B cell (primary cell): Measurements from ENCODE around the gene CUTA.

Source experiments
- EZH2 ChIP-seq: IDR thresholded peaks from 2 replicates; pipeline ENCODE4 v1.6.1; 2012; ENCODE audit warnings: borderline replicate concordance, low read depth, mild to moderate bottlenecking, moderate library complexity, low read length; ENCODE audit not compliant: insufficient read depth, poor library complexity, severe bottlenecking
- TF ChIP-seq, protein P1 (sequence below): fragments of 200-600 bp; IDR thresholded peaks from one replicate; pipeline ENCODE4 v1.8.0; 2022; ENCODE audit warnings: antibody characterized with exemption, mild to moderate bottlenecking

DNA sequence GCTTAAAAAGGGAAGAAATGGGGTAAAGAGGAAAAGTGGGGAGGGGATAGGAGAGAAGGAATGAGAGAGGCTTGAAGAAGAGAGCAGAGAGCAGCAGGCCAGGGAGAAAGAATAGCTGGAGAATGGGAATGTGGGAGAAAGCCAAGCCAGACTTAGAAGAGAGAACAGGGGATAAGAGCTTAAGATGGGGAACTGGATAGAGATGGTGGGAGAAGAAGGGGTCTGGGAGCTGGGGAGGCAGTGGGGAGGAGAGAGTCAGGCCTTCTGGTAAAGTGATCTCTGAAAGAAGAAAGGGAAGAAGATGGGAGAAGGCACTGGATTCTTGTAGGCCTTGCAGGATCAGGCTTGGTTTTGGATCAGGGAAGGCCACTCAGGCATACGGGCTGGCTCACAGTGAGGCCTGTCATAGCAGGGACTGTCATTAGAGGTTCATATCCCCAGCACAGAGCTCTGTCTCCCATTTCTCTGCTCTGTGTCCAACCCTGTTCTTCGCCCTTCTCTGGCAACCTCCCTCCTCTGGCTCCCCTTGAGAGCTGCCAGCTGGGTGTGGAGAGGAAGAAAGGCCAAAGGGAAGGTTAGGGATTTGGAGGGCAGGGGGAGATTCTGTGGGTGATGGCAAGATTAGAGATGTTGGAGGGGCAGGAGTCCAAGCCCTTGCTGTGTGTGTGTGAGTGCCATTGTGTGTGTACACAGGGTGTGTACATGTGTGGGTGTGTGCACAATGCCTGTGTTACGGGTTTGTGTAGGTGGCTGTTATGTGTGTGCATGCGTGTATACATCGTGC, 11.3 kb upstream of the CUTA start:
- TF ChIP-seq, protein P1, sequence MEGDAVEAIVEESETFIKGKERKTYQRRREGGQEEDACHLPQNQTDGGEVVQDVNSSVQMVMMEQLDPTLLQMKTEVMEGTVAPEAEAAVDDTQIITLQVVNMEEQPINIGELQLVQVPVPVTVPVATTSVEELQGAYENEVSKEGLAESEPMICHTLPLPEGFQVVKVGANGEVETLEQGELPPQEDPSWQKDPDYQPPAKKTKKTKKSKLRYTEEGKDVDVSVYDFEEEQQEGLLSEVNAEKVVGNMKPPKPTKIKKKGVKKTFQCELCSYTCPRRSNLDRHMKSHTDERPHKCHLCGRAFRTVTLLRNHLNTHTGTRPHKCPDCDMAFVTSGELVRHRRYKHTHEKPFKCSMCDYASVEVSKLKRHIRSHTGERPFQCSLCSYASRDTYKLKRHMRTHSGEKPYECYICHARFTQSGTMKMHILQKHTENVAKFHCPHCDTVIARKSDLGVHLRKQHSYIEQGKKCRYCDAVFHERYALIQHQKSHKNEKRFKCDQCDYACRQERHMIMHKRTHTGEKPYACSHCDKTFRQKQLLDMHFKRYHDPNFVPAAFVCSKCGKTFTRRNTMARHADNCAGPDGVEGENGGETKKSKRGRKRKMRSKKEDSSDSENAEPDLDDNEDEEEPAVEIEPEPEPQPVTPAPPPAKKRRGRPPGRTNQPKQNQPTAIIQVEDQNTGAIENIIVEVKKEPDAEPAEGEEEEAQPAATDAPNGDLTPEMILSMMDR: no peak
- TF ChIP-seq EZH2: no peak
